H1 (cell line): ENCODE measurements around the gene TUBGCP2. TPM values are rescaled to one million over a fixed set of nuclear protein-coding genes. Genes with fewer than 3 reads are reported as not detected.

Experiments
- CTCF ChIA-PET: fragments of 300-600 bp; sonication (Branson Sonifier 250); formaldehyde crosslinking; loops from one replicate; lab custom pipeline; 2021; ENCODE audit not compliant: partially characterized antibody; lab: Charles Lee
- POLR2A ChIA-PET: fragments of 300-600 bp; sonication (Branson Sonifier 250); formaldehyde crosslinking; loops from one replicate; lab custom pipeline; 2021; ENCODE audit warnings: inconsistent platforms; ENCODE audit not compliant: partially characterized antibody; lab: Charles Lee
- DNase-seq, 2 experiments: peaks; one replicate each; pipeline versions ENCODE4 v3.0.0 to v3.0.0-alpha.2; 2010 to 2022; ENCODE audit warnings: low spot score in 2 of 2, low read depth in 1 of 2, mixed read lengths in 1 of 2
- FAIRE-seq: peaks from 2 replicates; lab custom pipeline; 2011; peaks lifted over from hg19 to GRCh38; lab: Jason Lieb, UNC
- H2AFZ ChIP-seq: 2 replicates; pipeline ENCODE4 v1.8.1; 2012; ENCODE audit warnings: low read length, inconsistent platforms
- H2AK5ac ChIP-seq: 2 replicates; pipeline ENCODE4 v1.6.1; 2013; ENCODE audit warnings: low read depth, low read length
- H2BK120ac ChIP-seq: replicated peaks from 2 replicates; pipeline ENCODE3; 2013; ENCODE audit warnings: low read depth, low read length, inconsistent platforms
- H2BK12ac ChIP-seq: 2 replicates; pipeline ENCODE4 v1.6.1; 2013; ENCODE audit warnings: low read depth, low read length
- H2BK15ac ChIP-seq: 2 replicates; pipeline ENCODE4 v1.6.1; 2013; ENCODE audit warnings: low read length
- H2BK20ac ChIP-seq: 2 replicates; pipeline ENCODE4 v1.6.1; 2013; ENCODE audit warnings: low read length
- H2BK5ac ChIP-seq: 2 replicates; pipeline ENCODE4 v1.6.1; 2013; ENCODE audit warnings: low read depth, low read length
- H3K14ac ChIP-seq: 2 replicates; pipeline ENCODE4 v1.6.1; 2013; ENCODE audit warnings: inconsistent platforms; ENCODE audit not compliant: insufficient read length
- H3K18ac ChIP-seq: 2 replicates; pipeline ENCODE4 v1.6.1; 2013; ENCODE audit warnings: low read length; ENCODE audit errors: extremely low read depth
- H3K23ac ChIP-seq: 2 replicates; pipeline ENCODE4 v1.6.1; 2013; ENCODE audit warnings: inconsistent platforms; ENCODE audit not compliant: insufficient read length
- H3K23me2 ChIP-seq: 2 replicates; pipeline ENCODE4 v1.6.1; 2013; ENCODE audit warnings: low read depth, low read length
- H3K27ac ChIP-seq: 2 replicates; pipeline ENCODE4 v1.6.1; 2011; ENCODE audit warnings: low read depth, low read length, inconsistent platforms
- H3K27me3 ChIP-seq, 4 experiments: replicated peaks in 1 of 4; 1 replicate in 1 of 4; 2 replicates in 3 of 4; pipeline versions ENCODE4 v1.6.1 to v1.8.1; 2011 to 2013; ENCODE audit warnings: low read length in 3 of 4, mild to moderate bottlenecking in 3 of 4, inconsistent platforms in 2 of 4, mixed read lengths in 2 of 4, moderate library complexity in 1 of 4; ENCODE audit not compliant: control insufficient read depth in 3 of 4, insufficient read depth in 3 of 4; ENCODE audit errors: extremely low read depth in 1 of 4
- H3K36me3 ChIP-seq, 4 experiments: 2 replicates each; pipeline versions ENCODE4 v1.6.1 to v1.8.1; 2011 to 2013; ENCODE audit warnings: mild to moderate bottlenecking in 4 of 4, low read length in 3 of 4, moderate library complexity in 2 of 4, control low read depth in 1 of 4, inconsistent platforms in 1 of 4; ENCODE audit not compliant: insufficient read depth in 4 of 4, control insufficient read depth in 2 of 4
- H3K4ac ChIP-seq: replicated peaks from 2 replicates; pipeline ENCODE3; 2013; ENCODE audit warnings: low read length, low read depth, mixed read lengths, inconsistent platforms; ENCODE audit not compliant: insufficient read length
- H3K4me1 ChIP-seq, 4 experiments: replicated peaks in 1 of 4; 1 replicate in 1 of 4; 2 replicates in 3 of 4; pipeline versions ENCODE4 v1.6.1 to v1.8.1; 2011 to 2013; ENCODE audit warnings: low read length in 3 of 4, inconsistent platforms in 2 of 4, mixed read lengths in 1 of 4; ENCODE audit not compliant: insufficient read depth in 4 of 4, control insufficient read depth in 3 of 4
- H3K4me2 ChIP-seq, 2 experiments: 2 replicates each; pipeline versions ENCODE4 v1.6.1 to v1.8.1; 2011 to 2013; ENCODE audit warnings: low read depth in 2 of 2, low read length in 2 of 2, control low read depth in 1 of 2, inconsistent platforms in 1 of 2, mild to moderate bottlenecking in 1 of 2; ENCODE audit not compliant: insufficient read depth in 1 of 2
- H3K4me3 ChIP-seq, 4 experiments: fragments of 200-600, 300-600 bp in 1 of 4; sonication (generic), shearing (Covaris generic), sonication (Bioruptor Twin) in 1 of 4; 2 replicates each; pipeline versions ENCODE4 v1.5.1 to v1.8.1; 2011 to 2016; ENCODE audit warnings: low read length in 4 of 4, low read depth in 3 of 4, control low read depth in 2 of 4, inconsistent platforms in 2 of 4, mild to moderate bottlenecking in 2 of 4, mixed read lengths in 1 of 4, moderate library complexity in 1 of 4; ENCODE audit not compliant: insufficient read depth in 2 of 4; ENCODE audit errors: extremely low read depth in 1 of 4
- H3K56ac ChIP-seq: replicated peaks from 2 replicates; pipeline ENCODE3; 2013; ENCODE audit warnings: low read depth, mild to moderate bottlenecking, mixed read lengths, low read length, inconsistent platforms; ENCODE audit not compliant: insufficient read length
- H3K79me1 ChIP-seq: 2 replicates; pipeline ENCODE4 v1.6.1; 2013; ENCODE audit warnings: low read depth, low read length, control low read depth
- H3K79me2 ChIP-seq, 2 experiments: 2 replicates each; pipeline versions ENCODE4 v1.6.1 to v1.8.1; 2012 to 2013; ENCODE audit warnings: low read length in 2 of 2, mild to moderate bottlenecking in 2 of 2, inconsistent platforms in 1 of 2; ENCODE audit not compliant: insufficient read depth in 2 of 2, control insufficient read depth in 1 of 2
- H3K9ac ChIP-seq, 4 experiments: replicated peaks in 1 of 4; 1 replicate in 1 of 4; 2 replicates in 3 of 4; pipeline versions ENCODE4 v1.6.1 to v1.8.1; 2011 to 2013; ENCODE audit warnings: low read depth in 3 of 4, low read length in 3 of 4, control low read depth in 2 of 4, mild to moderate bottlenecking in 2 of 4, moderate library complexity in 2 of 4, inconsistent platforms in 1 of 4; ENCODE audit errors: extremely low read depth in 1 of 4
- H3K9me3 ChIP-seq, 2 experiments: 2 replicates each; pipeline versions ENCODE4 v1.6.1 to v1.8.1; 2012 to 2013; ENCODE audit warnings: mild to moderate bottlenecking in 2 of 2, moderate library complexity in 2 of 2, control low read depth in 1 of 2, inconsistent platforms in 1 of 2, low read depth in 1 of 2, low read length in 1 of 2, mixed read lengths in 1 of 2; ENCODE audit not compliant: insufficient read depth in 2 of 2
- H4K20me1 ChIP-seq, 2 experiments: replicated peaks in 1 of 2; 2 replicates each; pipeline versions ENCODE3 to v1.8.1; 2011 to 2013; ENCODE audit warnings: inconsistent platforms in 2 of 2, low read length in 2 of 2, mild to moderate bottlenecking in 1 of 2; ENCODE audit not compliant: insufficient read depth in 2 of 2, control insufficient read depth in 1 of 2
- H4K5ac ChIP-seq: 2 replicates; pipeline ENCODE4 v1.6.1; 2013; ENCODE audit warnings: low read length, low read depth, mixed read lengths, inconsistent platforms; ENCODE audit not compliant: insufficient read length
- H4K8ac ChIP-seq: 2 replicates; pipeline ENCODE4 v1.8.0; 2013; ENCODE audit warnings: mild to moderate bottlenecking, moderate library complexity, low read length, inconsistent platforms; ENCODE audit not compliant: insufficient read depth; ENCODE audit errors: extremely low read depth
- H4K91ac ChIP-seq: replicated peaks from 2 replicates; pipeline ENCODE3; 2013; ENCODE audit warnings: low read length, mixed read lengths, inconsistent platforms; ENCODE audit not compliant: insufficient read length
- BCL11A ChIP-seq, 2 experiments: IDR thresholded peaks; one replicate each; pipeline ENCODE4 v1.6.1; 2011; ENCODE audit warnings: low read depth in 2 of 2, low read length in 2 of 2, mild to moderate bottlenecking in 2 of 2
- CBX5 ChIP-seq: fragments of 300-800, 300-1000 bp; sonication (generic); IDR thresholded peaks from 2 replicates; pipeline ENCODE4 v1.7.1; 2016; ENCODE audit warnings: antibody characterized with exemption, low read length, low read depth
- EGR1 ChIP-seq: IDR thresholded peaks from 2 replicates; pipeline ENCODE4 v1.6.1; 2011; ENCODE audit warnings: low read depth, low read length, borderline replicate concordance
- GABPA ChIP-seq: IDR thresholded peaks from 2 replicates; pipeline ENCODE4 v1.6.1; 2011; ENCODE audit warnings: mild to moderate bottlenecking, low read length, moderate library complexity, borderline replicate concordance; ENCODE audit not compliant: insufficient read depth
- PHF8 ChIP-seq: fragments of 200-600 bp; sonication (generic); conservative IDR thresholded peaks from 2 replicates; pipeline ENCODE4 v1.7.1; 2012; ENCODE audit warnings: low read depth, mild to moderate bottlenecking, inconsistent platforms, low read length, moderate library complexity
- POLR2A ChIP-seq, 2 experiments: IDR thresholded peaks; 1 replicate in 1 of 2; 2 replicates in 1 of 2; pipeline ENCODE4 v1.6.1; 2011; ENCODE audit warnings: low read depth in 2 of 2, low read length in 2 of 2, mild to moderate bottlenecking in 2 of 2; ENCODE audit errors: control extremely low read depth in 1 of 2
- RNF2 ChIP-seq: fragments of 200-900, 300-1000 bp; sonication (generic); IDR thresholded peaks from 2 replicates; pipeline ENCODE4 v1.7.1; 2016; ENCODE audit warnings: borderline replicate concordance, low read depth, mild to moderate bottlenecking, antibody characterized with exemption, low read length; ENCODE audit not compliant: poor library complexity, severe bottlenecking; ENCODE audit errors: missing control alignments
- SIRT6 ChIP-seq: IDR thresholded peaks from one replicate; pipeline ENCODE4 v1.7.1; 2012; ENCODE audit warnings: low read length, inconsistent platforms
- WGBS, 2 experiments: shearing (Covaris generic) in 1 of 2; methylation state at CpG; one replicate each; pipeline versions ENCODE4 v1.1.6 to v1.1.7; 2013 to 2015; ENCODE audit warnings: low lambda C conversion rate in 2 of 2, mixed read lengths in 2 of 2, inconsistent platforms in 1 of 2, low coverage in 1 of 2, missing lambda C conversion rate in 1 of 2; ENCODE audit not compliant: insufficient replicate concordance in 2 of 2, insufficient coverage in 1 of 2, insufficient read length in 1 of 2; ENCODE audit errors: extremely low coverage in 1 of 2, missing lambda C conversion rate in 1 of 2; 5-methylcytosine and 5-hydroxymethylcytosine counted together
- polyA plus RNA-seq, 7 experiments: library from polyadenylated mRNA; depleted of rRNA in 3 of 7; stranded (reverse) in 5 of 7; unstranded in 2 of 7; fragments of >200 nt in 5 of 7; fragments of 200-250 nt in 2 of 7; gene quantifications; 1 replicate in 5 of 7; 2 replicates in 1 of 7; 4 replicates in 1 of 7; pipeline versions ENCODE4 v1.2.1 to v1.2.3, GENCODE V29; 2011 to 2013; ENCODE audit warnings: missing spikeins in 2 of 7, mixed read lengths in 2 of 7
- total RNA-seq: library from RNA; stranded (reverse); fragmentation: NEBNext Ultra II Directional; extraction: Animal tissue kit (Norgen Biotek cat#: 25700); gene quantifications from 2 replicates; pipeline ENCODE4 v1.2.1, GENCODE V29; 2021
- TF ChIP-seq, protein P1 (sequence below): IDR thresholded peaks from 2 replicates; pipeline ENCODE4 v1.6.1; 2011; ENCODE audit warnings: low read length, improper control_type of control experiment

The TUBGCP2 gene
- total and polyA plus RNA-seq, 2 of the 8 experiments (the other 6 are each of a cell fraction or from before 2014, with no cell fraction given): 34.9 to 51.9 TPM

DNA sequence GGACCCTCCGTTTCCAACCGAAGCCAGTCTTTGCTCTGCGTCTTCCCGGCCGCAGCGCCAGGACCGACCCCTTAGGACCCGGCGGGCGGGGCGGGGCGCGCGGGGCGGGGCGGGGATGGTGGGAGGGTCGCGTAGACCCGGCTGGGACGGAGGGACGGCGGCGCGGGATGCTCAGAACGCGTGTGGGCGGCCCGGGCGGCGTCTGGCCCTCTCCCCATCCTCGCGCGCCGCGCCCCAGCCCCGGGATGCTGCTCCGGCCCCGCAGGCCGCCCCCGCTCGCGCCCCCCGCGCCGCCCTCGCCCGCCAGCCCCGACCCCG, 78.7 kb downstream of the TUBGCP2 start, which contains the start of gene UTF1:
TSS of gene UTF1 (plus strand) at position 174 of the 318 bp plus-strand sequence. CDS start at position 246, 72 bp downstream.
- Histone ChIP-seq H4K5ac (no peak within 1 kb of the TSS), H4K8ac (peak within 1 kb of the TSS; percentile 35; the same call in 1 of the 2 replicates), H3K4ac (no peak within 1 kb of the TSS), H2AFZ (no peak within 1 kb of the TSS), H3K79me2 (no peaks in the 10 kb centered on the region), H3K27ac (no peak within 1 kb of the TSS), H3K23me2 (peaks cover 10% of the 10 kb centered on the region; the same call in 1 of the 2 replicates), H3K27me3 (peaks cover 17 to 33% (median 30%) of the 10 kb centered on the region in 4 experiments), H2BK20ac (0 out of 2 replicates have a peak within 1 kb of the TSS, but pooled peaks have one; percentile 10), H2BK120ac (no peak within 1 kb of the TSS), H3K18ac (peak within 1 kb of the TSS; percentile 48), H2BK15ac (no peak within 1 kb of the TSS), H3K4me1 (peaks cover 0 to 28% (median 12%) of the 10 kb centered on the region in 4 experiments; a peak in 6 of 7 replicates), H3K4me2 (peak within 1 kb of the TSS; percentile 69 to 91), H3K79me1 (no peaks in the 10 kb centered on the region; the same call in 1 of the 2 replicates), H4K91ac (no peak within 1 kb of the TSS), H3K14ac (no peak within 1 kb of the TSS), H3K9me3 (peaks cover 0 to 8% of the 10 kb centered on the region in 2 experiments; a peak in 1 of 4 replicates), H4K20me1 (no peaks in the 10 kb centered on the region), H3K36me3 (peaks cover 0 to 7% (median 3%) of the 10 kb centered on the region in 4 experiments; a peak in 3 of 8 replicates), H3K4me3 (peak within 1 kb of the TSS; percentile 28 to 63 (median 44)), H3K56ac (no peak within 1 kb of the TSS), H3K9ac (no peak within 1 kb of the TSS), H3K23ac (no peak within 1 kb of the TSS), H2BK5ac (no peak within 1 kb of the TSS), H2BK12ac (no peak within 1 kb of the TSS; the same call in 1 of the 2 replicates), H2AK5ac (no peak within 1 kb of the TSS)
- DNase-seq: no peak
- FAIRE-seq: no peak
- 3% methylated on average over 6 of the region's 49 CpGs; no CpG with 5 or more reads in 1 of the 2 experiments for WGBS, 2 experiments
- ChIA-PET CTCF (no interaction called here), POLR2A (interaction anchor here (0.9 to 1.0 kb wide), 3 partner anchors 8 to 78 kb away, joined by 3 to 4 read pairs (median 3); no protein-coding TSS in a partner anchor)
- TF ChIP-seq RNF2 (no peak), BCL11A (IDR thresholded peaks at IDR 0.05; ENCODE audit: low read depth in 2 of 2, low read length in 2 of 2) (no peak), POLR2A (IDR thresholded peaks at IDR 0.05; ENCODE audit: control extremely low read depth in 1 of 2, low read depth in 2 of 2, low read length in 2 of 2) (no peak), GABPA (no peak), CBX5 (no peak), EGR1 (no peak), SIRT6 (no peak), PHF8 (no peak)
- TF ChIP-seq, protein P1, sequence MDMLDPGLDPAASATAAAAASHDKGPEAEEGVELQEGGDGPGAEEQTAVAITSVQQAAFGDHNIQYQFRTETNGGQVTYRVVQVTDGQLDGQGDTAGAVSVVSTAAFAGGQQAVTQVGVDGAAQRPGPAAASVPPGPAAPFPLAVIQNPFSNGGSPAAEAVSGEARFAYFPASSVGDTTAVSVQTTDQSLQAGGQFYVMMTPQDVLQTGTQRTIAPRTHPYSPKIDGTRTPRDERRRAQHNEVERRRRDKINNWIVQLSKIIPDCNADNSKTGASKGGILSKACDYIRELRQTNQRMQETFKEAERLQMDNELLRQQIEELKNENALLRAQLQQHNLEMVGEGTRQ: no peak
